ENCODE data around the gene TNFRSF9.
A peak's percentile ranks its signal among the peaks of the same experiment; 100 is the strongest.

GRCh38 chr1:7961216-7962013, 20.8 kb upstream of the TNFRSF9 start, which contains the start of gene PARK7:
- TF ChIP-seq POLR2A (IDR thresholded peaks at IDR 0.05; ENCODE audit: control extremely low read depth in 1 of 2, low read depth in 2 of 2, low read length in 2 of 2) (peak; percentile 89 to 90), EP300 (IDR thresholded peaks at IDR 0.05; ENCODE audit: borderline replicate concordance in 1 of 2, low read depth in 2 of 2, low read length in 2 of 2) (peak in 1 of 2 experiments; percentile 100; a peak in 2 of 3 replicates), USF2 (IDR thresholded peaks at IDR 0.05; ENCODE audit: low read length) (no peak), SP1 (IDR thresholded peaks at IDR 0.05; ENCODE audit: low read depth, low read length) (peak; percentile 55; the same call in 1 of the 2 replicates), CBX5 (IDR thresholded peaks at IDR 0.05; ENCODE audit: low read depth, low read length) (no peak)
- TF ChIP-seq, protein P1, sequence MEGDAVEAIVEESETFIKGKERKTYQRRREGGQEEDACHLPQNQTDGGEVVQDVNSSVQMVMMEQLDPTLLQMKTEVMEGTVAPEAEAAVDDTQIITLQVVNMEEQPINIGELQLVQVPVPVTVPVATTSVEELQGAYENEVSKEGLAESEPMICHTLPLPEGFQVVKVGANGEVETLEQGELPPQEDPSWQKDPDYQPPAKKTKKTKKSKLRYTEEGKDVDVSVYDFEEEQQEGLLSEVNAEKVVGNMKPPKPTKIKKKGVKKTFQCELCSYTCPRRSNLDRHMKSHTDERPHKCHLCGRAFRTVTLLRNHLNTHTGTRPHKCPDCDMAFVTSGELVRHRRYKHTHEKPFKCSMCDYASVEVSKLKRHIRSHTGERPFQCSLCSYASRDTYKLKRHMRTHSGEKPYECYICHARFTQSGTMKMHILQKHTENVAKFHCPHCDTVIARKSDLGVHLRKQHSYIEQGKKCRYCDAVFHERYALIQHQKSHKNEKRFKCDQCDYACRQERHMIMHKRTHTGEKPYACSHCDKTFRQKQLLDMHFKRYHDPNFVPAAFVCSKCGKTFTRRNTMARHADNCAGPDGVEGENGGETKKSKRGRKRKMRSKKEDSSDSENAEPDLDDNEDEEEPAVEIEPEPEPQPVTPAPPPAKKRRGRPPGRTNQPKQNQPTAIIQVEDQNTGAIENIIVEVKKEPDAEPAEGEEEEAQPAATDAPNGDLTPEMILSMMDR (IDR thresholded peaks at IDR 0.05; ENCODE audit: control extremely low read depth in 1 of 3, insufficient read depth in 1 of 3, low read depth in 1 of 3, low read length in 3 of 3) = peak; percentile 44 to 49 (median 46)

Measured in H1 (cell line).